Measurements from ENCODE around the gene ZNF567.

DNA sequence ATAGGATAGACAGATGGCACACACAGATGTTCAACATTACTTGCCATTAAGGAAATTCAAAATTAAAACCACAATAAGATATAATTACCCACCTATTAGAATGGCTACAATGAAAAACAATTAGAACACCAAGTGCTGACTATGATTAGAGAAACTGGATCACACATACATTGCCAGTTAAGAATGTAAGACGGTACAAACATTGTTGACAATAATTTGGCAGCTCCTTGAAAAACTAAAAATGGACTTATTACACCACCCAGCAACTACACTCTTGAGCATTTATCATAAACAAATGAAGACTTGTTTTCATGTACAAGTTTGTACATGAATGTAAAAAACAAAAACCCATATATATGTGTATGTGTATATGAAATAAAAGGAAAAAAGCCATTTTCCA is 34.5 kb upstream of the ZNF567 start:
- TF ChIP-seq IKZF3 (tag by site-specific recombination; IDR thresholded peaks at IDR 0.05) (no peak), CTCF (tag by site-specific recombination; IDR thresholded peaks at IDR 0.05) (no peak), ZNF658 (tag by site-specific recombination; IDR thresholded peaks at IDR 0.05) (no peak), ZNF768 (tag by site-specific recombination; IDR thresholded peaks at IDR 0.05) (no peak), ZNF23 (tag by site-specific recombination; IDR thresholded peaks at IDR 0.05; ENCODE audit: borderline replicate concordance) (no peak)
